MG63 (cell line): ENCODE measurements around the gene PKD1. TPM values are rescaled to one million over a fixed set of nuclear protein-coding genes. Genes with fewer than 3 reads are reported as not detected.

ENCODE experiments used
- DNase-seq: peaks from one replicate; pipeline ENCODE4 v3.0.0-alpha.2; 2020
- H3K27me3 ChIP-seq: fragments of 250-450 bp; sonication (Bioruptor Pico); 2 replicates; pipeline ENCODE4 v1.5.1; 2020; ENCODE audit warnings: mild to moderate bottlenecking, moderate library complexity
- H3K36me3 ChIP-seq: fragments of 250-450 bp; sonication (Bioruptor Pico); 2 replicates; pipeline ENCODE4 v1.5.1; 2020; ENCODE audit warnings: mild to moderate bottlenecking, moderate library complexity
- H3K4me3 ChIP-seq: fragments of 250-450 bp; sonication (Bioruptor Pico); 2 replicates; pipeline ENCODE4 v1.5.1; 2020; ENCODE audit warnings: mild to moderate bottlenecking, moderate library complexity
- H3K9me3 ChIP-seq: fragments of 250-450 bp; sonication (Bioruptor Pico); 2 replicates; pipeline ENCODE4 v1.5.1; 2020; ENCODE audit warnings: mild to moderate bottlenecking, moderate library complexity
- total RNA-seq: library from RNA; depleted of rRNA; stranded (reverse); fragments of >200 nt; shearing (Covaris generic); gene quantifications from 2 replicates; pipeline ENCODE4 v1.2.3, GENCODE V29; 2014; ENCODE audit warnings: low replicate concordance; rRNA removed

PKD1 gene
- total RNA-seq, 1 experiment from 2014 or later = 106 TPM

DNA sequence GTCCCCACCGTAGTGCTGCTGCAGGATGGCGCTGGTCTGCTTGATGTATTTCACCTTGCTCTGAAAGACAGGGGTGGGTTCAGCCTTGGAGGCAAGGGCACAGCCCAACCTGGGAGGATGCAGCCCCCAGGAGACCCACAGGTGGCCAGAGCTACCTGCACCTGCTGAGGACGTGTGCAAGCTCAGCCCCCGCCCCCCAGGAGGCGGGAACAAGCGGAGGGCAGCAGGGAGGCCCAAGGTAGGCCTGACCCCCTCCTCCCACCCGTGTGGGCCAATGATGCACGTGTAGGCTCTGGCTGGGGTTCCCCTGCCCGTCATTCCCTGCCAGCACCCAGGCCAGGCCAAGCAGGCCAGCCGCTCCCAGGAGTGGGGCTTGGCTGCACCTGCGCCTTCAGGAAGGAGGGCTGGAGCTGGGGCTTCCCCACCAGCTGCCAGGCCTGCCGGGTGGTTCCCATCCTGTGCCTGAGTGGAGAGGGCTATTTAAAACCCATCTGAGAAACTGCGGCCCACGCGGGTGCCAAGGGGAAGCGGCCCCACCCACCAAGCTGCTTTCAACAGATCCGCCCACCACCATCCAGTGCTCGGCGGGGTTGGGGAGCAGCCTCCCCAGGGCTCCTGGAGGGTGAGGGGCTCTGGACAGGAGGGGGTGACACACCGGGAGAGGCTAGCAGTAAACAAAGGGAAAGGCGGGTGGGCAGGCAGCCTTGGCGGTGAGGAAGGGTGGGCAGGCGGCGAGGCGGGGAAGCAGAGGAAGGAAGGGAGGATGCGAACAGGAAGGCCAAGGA lies 91.8 kb downstream of the PKD1 start:
- Histone ChIP-seq H3K4me3 (no peak overlapping the region), H3K27me3 (no peaks in the 10 kb centered on the region), H3K9me3 (no peaks in the 10 kb centered on the region), H3K36me3 (peaks cover 16% of the 10 kb centered on the region)
- DNase-seq = no peak

DNA sequence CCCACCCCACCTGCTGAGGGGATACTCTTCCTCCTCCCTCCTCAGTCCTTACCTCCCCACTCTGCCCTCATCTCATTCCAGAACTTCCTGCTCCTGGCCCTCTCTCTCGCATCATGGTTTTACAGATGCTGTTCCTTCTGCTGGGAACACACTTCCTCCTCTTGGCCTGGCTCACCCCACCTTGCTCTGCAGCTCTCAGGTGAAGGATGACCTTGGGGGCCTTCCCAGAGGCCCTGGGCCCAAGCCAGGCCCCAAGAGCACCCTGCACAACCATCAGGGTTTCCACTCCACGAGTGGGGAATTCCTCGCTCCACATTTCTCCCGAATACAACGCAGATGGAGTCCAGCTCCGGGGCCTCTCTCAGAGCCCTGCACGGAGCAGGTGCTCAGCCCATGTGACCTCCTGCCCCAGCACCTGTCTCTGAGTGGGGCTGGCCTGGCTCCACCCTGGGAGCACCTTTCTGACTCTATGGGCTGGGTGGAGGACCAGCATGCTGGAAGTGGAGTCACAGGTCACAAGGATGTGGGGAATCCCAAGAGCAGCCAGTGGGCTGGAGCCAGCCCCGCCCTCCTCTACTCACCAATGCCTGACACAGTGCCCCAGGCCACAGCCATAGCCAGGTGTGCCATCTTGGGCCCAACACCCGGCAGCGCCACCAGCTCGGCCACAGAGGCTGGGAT lies 92.6 kb downstream of the PKD1 start:
- DNase-seq = no peak
- H3K27me3 ChIP-seq = no peaks in the 10 kb centered on the region
- peaks cover 16% of the 10 kb centered on the region for H3K36me3 ChIP-seq
- H3K9me3 ChIP-seq = no peaks in the 10 kb centered on the region
- no peak overlapping the region for H3K4me3 ChIP-seq

DNA sequence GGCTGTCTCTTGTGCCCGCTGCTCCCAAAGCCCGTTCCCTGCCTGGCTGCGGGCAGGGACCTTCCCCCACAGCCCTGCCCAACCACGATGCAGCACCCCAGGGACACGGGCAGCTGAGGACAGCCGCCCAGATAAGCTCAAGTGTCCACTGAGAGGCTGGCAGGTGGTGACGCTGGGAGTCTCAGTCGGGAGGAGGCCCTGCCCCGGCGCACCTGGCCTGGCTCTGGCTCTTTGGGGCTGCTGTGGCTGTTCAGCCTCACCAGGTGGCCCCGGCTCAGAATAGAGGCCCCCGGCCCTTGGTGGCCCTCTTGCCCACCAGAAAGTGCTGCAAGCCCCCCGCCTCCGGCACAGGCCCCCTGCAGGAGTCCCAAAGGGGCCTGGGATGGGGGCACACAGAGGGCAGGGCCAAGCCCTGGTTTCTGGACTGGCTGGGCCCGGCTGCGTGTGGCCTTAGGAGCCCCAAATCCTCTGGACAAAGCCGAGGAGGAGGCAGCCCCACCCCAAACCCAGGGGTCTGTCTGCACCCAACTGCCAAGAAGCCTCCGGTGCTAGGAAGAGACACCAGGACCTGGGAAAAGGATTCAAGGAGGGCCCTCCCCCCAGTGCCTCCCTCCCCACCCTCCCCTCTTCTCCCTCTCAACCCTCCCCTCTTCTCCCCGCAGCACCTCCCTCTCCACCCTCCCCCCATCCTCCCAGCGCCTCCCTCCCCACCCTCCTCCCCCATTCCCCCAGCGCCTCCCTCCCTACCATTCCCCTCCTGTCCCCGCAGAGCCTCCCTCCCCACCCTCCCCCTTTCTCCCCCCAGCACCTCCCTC lies 93.3 kb downstream of the PKD1 start:
- no peaks in the 10 kb centered on the region for H3K9me3 ChIP-seq
- no peak overlapping the region for H3K4me3 ChIP-seq
- DNase-seq = no peak
- H3K27me3 ChIP-seq = no peaks in the 10 kb centered on the region
- peaks cover 16% of the 10 kb centered on the region for H3K36me3 ChIP-seq

DNA sequence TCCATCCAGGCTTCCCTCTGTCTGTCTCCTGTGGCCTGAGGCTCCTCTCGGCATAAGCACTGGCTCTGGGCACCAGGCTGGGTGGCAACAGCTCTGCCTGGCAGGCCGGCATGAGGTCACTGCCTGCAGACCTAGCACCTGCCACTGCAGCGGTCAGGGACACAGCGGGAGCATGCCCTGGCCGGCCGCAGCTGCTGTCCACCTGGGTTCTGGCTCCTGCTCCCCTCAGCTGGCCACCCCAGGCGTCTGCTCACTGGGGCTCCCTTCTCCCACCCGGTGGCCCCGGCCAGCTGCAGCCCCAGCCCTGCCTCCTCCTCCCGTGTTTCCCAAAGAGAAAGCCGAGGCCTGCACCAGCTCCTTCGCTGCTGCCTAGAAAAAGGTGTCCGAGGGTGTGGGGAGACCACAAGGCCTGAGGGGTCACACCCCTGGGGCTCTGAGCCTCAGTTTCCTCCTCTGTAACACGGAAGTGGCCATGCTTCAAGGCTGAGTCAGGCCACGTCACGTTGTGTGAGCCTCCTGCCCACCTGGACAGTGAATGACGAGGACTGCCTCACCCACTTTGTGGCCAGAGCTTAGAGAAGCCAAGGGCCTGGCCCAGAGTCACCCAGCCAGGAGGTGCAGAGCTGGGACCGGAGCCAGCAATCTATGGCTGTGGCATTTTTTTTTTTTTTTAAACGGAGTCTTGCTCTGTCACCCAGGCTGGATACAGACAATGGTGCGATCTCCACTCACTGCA lies 94.7 kb downstream of the PKD1 start:
- no peak for DNase-seq
- H3K4me3 ChIP-seq = no peak overlapping the region
- H3K36me3 ChIP-seq = peaks cover 16% of the 10 kb centered on the region
- no peaks in the 10 kb centered on the region for H3K27me3 ChIP-seq
- no peaks in the 10 kb centered on the region for H3K9me3 ChIP-seq

DNA sequence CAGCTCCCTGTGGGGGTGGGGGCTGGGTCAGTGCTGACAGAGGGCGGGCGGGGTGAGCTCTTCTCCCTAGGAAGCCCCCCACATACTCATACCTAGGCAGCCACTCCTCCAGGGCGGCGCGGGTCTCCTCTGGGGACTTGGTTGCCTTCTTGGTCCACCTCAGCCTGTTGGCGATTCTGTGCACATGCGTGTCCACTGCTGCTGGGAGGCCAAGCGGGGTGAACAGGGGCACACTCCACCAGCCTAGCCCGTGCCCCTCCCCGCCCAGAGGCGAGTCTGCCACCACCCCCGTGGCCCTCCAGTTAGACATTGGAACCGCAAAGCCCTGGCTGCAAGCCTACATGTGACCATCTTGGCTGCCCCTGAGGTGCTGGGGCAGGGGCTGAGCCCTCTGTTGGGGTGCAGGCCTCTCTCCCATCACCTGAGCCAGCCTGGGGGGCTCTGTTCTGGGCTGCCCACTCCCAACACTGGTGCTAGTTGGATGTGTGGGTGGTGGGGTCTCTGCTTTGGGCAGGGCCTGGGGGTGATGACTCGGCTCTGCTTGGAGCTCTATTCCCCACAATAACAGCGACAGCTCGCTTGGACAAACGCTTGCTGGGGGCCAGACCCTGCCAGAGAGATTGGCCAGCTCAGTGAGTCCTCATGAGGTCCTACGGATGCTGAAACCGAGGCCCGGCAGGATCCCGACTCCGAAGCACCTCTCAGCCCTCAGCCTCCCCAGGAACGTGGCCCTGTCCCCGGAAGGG lies 95.5 kb downstream of the PKD1 start:
- no peaks in the 10 kb centered on the region for H3K9me3 ChIP-seq
- no peak for DNase-seq
- H3K4me3 ChIP-seq = no peak overlapping the region
- peaks cover 11% of the 10 kb centered on the region for H3K36me3 ChIP-seq
- no peaks in the 10 kb centered on the region for H3K27me3 ChIP-seq

DNA sequence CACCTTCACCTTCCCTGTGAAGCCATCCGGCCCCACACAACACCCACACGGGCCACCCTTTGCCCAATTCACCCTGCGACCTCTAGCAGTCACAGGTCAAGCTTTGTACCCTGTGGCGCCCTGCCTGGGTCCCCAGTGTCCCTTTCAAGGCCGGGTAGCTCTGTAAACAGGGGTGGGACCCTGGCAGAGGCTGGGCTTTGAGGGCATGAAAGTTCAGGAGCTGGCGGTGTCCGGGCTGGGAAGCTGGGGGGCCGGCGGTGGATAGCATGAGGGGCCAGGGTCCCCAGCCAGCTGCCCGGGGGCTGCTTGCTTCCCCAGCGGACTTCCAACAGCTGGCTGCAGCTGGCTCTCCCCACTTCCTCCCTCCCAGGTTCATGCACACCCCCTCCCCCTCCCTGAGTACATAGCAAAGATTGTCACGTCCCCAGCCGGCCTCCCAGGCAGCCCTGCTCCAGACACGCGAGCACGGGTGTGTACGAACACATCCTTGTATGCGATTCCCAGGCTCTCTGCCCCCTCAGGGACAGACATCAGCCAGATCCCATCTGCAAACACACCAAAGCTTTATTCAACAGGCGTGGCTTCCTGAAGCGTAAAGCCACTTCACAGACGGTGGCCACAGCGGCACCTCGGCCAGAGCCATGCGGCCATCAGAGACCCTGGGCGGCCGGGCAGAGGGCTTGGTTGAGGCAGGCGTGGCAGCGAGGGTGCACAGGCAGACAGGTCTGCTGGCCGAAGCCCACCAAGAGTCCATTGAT lies 96.2 kb downstream of the PKD1 start:
- Histone ChIP-seq H3K27me3 (no peaks in the 10 kb centered on the region), H3K4me3 (no peak overlapping the region), H3K9me3 (no peaks in the 10 kb centered on the region), H3K36me3 (peaks cover 6% of the 10 kb centered on the region)
- DNase-seq = no peak

Other genes starting within 250 kb of the PKD1 start
- gene HS3ST6, start 217.5 kb downstream of the PKD1 start, total RNA-seq = not detected in 2 replicates
- gene MSRB1, start 192.7 kb downstream of the PKD1 start, total RNA-seq = 99.5 and 116 TPM in 2 replicates
- gene RPL3L, start 181.2 kb downstream of the PKD1 start, total RNA-seq = not detected in 2 replicates
- gene NDUFB10, start 176.4 kb downstream of the PKD1 start, total RNA-seq = 406 and 819 TPM in 2 replicates
- 8,634 and 16,603 TPM in 2 replicates for gene RPS2, start 171.1 kb downstream of the PKD1 start, total RNA-seq
- not detected in 2 replicates for gene RNF151, start 169.0 kb downstream of the PKD1 start, total RNA-seq
- gene TBL3, start 163.8 kb downstream of the PKD1 start, total RNA-seq = 75.4 and 134 TPM in 2 replicates
- not detected in 2 replicates for gene NOXO1, start 154.4 kb downstream of the PKD1 start, total RNA-seq
- 39.9 and 64.5 TPM in 2 replicates for gene GFER, start 151.7 kb downstream of the PKD1 start, total RNA-seq
- gene SYNGR3, start 145.9 kb downstream of the PKD1 start, total RNA-seq = 0.07 TPM in 1 of 2 replicates, not detected in the other
- gene ZNF598, start 126.1 kb downstream of the PKD1 start, total RNA-seq = 75.0 and 86.5 TPM in 2 replicates
- gene NPW, start 116.1 kb downstream of the PKD1 start, total RNA-seq = not detected in 2 replicates
- gene NHERF2, start 109.0 kb downstream of the PKD1 start, total RNA-seq = 15.9 and 19.0 TPM in 2 replicates
- 57.1 and 74.7 TPM in 2 replicates for gene NTHL1, start 88.1 kb downstream of the PKD1 start, total RNA-seq
- gene TSC2, start 87.9 kb downstream of the PKD1 start, total RNA-seq = 24.1 and 64.4 TPM in 2 replicates
- not detected in 2 replicates for gene RAB26, start 12.7 kb upstream of the PKD1 start, total RNA-seq
- 68.0 and 111 TPM in 2 replicates for gene TRAF7, start 19.9 kb upstream of the PKD1 start, total RNA-seq
- gene CASKIN1, start 60.7 kb upstream of the PKD1 start, total RNA-seq = 0.02 and 1.0 TPM in 2 replicates
- 29.0 and 42.6 TPM in 2 replicates for gene MLST8, start 69.6 kb upstream of the PKD1 start, total RNA-seq
- gene BRICD5, start 75.0 kb upstream of the PKD1 start, total RNA-seq = 0.39 and 1.3 TPM in 2 replicates
- 31.7 and 43.8 TPM in 2 replicates for gene PGP, start 78.9 kb upstream of the PKD1 start, total RNA-seq
- 43.2 and 56.5 TPM in 2 replicates for gene E4F1, start 87.7 kb upstream of the PKD1 start, total RNA-seq
- 0.39 and 2.0 TPM in 2 replicates for gene DNASE1L2, start 100.5 kb upstream of the PKD1 start, total RNA-seq
- gene ECI1, start 115.7 kb upstream of the PKD1 start, total RNA-seq = 41.1 and 83.9 TPM in 2 replicates
- 130 and 133 TPM in 2 replicates for gene RNPS1, start 132.2 kb upstream of the PKD1 start, total RNA-seq
- gene ABCA3, start 204.8 kb upstream of the PKD1 start, total RNA-seq = 1.1 and 5.1 TPM in 2 replicates